ENCODE measurements around the gene BICC1.

Gene BICC1

GRCh38 chr10:58755677-58756076 is 243.0 kb downstream of the BICC1 start:
- no peak for DNase-seq (ENCODE audit: low spot score in 2 of 2)
- Histone ChIP-seq H3K4me1 (no peaks in the 10 kb centered on the region), H3K9me3 (no peaks in the 10 kb centered on the region), H3K4me3 (no peak overlapping the region), H3K36me3 (replicated peaks) (no peaks in the 10 kb centered on the region), H3K27me3 (ENCODE audit: low read depth) (no peaks in the 10 kb centered on the region)
- in situ Hi-C loops (cut with MboI; ENCODE audit: low sequenced_read_pairs), result no loop called here

DNA sequence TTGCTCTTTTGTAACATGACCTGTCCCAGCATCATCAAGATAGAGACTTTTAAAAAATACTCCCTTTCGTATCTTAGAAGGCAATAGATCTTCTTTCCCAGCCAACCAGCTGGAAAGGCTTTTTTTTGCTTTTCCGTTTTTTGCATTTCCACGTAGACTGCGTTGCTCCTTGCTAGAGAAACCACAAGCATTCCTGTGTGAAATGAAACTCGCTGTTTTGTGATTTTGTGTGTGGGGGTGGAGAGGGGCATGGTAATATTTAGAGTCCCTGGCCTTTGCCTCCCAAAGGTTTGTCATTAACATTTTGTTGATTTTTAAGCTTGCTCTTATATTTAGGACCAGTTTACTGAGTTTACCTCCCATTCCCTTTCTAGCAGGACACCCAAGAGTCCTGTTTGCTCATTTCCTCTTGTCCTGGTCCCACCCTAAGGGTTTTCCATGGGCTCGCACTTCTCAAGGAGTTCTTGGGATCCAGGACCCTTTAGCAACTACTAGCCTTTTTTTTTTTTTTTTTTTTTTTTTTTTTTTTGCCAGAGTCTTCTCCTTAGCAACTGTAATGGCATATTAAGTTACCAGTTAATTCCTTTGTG is 243.6 kb downstream of the BICC1 start:
- in situ Hi-C loops (cut with MboI; ENCODE audit: low sequenced_read_pairs), result no loop called here
- no peak overlapping the region for H3K4me3 ChIP-seq
- no peaks in the 10 kb centered on the region for H3K36me3 ChIP-seq (replicated peaks)
- H3K4me1 ChIP-seq, result no peaks in the 10 kb centered on the region
- H3K27me3 ChIP-seq (ENCODE audit: low read depth), result no peaks in the 10 kb centered on the region
- no peaks in the 10 kb centered on the region for H3K9me3 ChIP-seq
- DNase-seq (ENCODE audit: low spot score in 2 of 2), result no peak

GRCh38 chr10:58757352-58758065 is 244.8 kb downstream of the BICC1 start:
- H3K27me3 ChIP-seq (ENCODE audit: low read depth), result no peaks in the 10 kb centered on the region
- H3K4me3 ChIP-seq, result no peak overlapping the region
- no peaks in the 10 kb centered on the region for H3K9me3 ChIP-seq
- in situ Hi-C loops (cut with MboI; ENCODE audit: low sequenced_read_pairs), result no loop called here
- no peak for DNase-seq (ENCODE audit: low spot score in 2 of 2)
- no peaks in the 10 kb centered on the region for H3K36me3 ChIP-seq (replicated peaks)
- no peaks in the 10 kb centered on the region for H3K4me1 ChIP-seq

DNA sequence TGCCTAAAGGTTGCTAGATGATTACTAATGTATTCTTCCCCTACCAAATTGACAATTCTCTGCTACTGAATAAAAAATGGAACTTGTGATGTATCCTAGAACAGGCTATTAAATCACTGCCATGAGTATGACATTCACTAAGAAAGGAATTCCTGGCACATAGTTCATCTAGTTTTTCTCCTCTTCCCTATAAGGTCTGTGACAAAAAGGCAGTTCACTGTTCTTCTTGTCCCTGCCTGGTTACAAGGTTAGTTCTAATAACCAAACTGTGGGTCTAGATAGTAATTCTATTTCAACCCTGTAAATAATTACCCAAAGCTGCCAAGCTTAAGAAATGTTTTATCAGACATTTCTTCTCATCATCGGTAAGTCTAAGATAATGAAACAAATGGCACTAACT is 245.6 kb downstream of the BICC1 start:
- Histone ChIP-seq H3K4me3 (no peak overlapping the region), H3K36me3 (replicated peaks) (no peaks in the 10 kb centered on the region), H3K4me1 (no peaks in the 10 kb centered on the region), H3K9me3 (no peaks in the 10 kb centered on the region), H3K27me3 (ENCODE audit: low read depth) (no peaks in the 10 kb centered on the region)
- in situ Hi-C loops (cut with MboI; ENCODE audit: low sequenced_read_pairs), result no loop called here
- no peak for DNase-seq (ENCODE audit: low spot score in 2 of 2)

GRCh38 chr10:58764087-58764747 is 251.5 kb downstream of the BICC1 start:
- DNase-seq (ENCODE audit: low spot score in 2 of 2), result no peak
- H3K9me3 ChIP-seq, result no peaks in the 10 kb centered on the region
- H3K27me3 ChIP-seq (ENCODE audit: low read depth), result no peaks in the 10 kb centered on the region
- in situ Hi-C loops (cut with MboI; ENCODE audit: low sequenced_read_pairs), result no loop called here
- H3K4me1 ChIP-seq, result no peaks in the 10 kb centered on the region
- H3K4me3 ChIP-seq, result no peak overlapping the region
- no peaks in the 10 kb centered on the region for H3K36me3 ChIP-seq (replicated peaks)

DNA sequence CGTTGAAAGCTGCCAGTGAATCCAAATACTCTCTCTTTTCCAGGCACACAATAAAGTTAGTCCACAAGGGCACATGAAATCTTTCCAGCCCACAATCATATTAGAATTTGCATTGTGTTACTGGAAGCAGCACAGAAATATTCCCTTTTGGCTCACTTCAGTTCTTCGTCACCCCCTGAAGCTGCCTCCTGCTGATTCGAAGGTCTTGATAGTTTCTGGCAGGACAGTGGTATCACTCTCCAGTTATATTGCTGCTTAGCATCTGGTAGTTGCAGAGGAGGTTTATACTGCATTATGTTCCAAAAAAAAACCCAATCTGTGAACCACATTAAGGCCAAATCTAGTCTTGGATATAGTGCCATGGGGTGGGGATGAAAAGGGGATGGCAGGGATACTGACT is 253.2 kb downstream of the BICC1 start:
- Histone ChIP-seq H3K4me3 (no peak overlapping the region), H3K27me3 (ENCODE audit: low read depth) (no peaks in the 10 kb centered on the region), H3K36me3 (replicated peaks) (no peaks in the 10 kb centered on the region), H3K9me3 (no peaks in the 10 kb centered on the region), H3K4me1 (no peaks in the 10 kb centered on the region)
- no peak for DNase-seq (ENCODE audit: low spot score in 2 of 2)
- in situ Hi-C loops (cut with MboI; ENCODE audit: low sequenced_read_pairs), result no loop called here

DNA sequence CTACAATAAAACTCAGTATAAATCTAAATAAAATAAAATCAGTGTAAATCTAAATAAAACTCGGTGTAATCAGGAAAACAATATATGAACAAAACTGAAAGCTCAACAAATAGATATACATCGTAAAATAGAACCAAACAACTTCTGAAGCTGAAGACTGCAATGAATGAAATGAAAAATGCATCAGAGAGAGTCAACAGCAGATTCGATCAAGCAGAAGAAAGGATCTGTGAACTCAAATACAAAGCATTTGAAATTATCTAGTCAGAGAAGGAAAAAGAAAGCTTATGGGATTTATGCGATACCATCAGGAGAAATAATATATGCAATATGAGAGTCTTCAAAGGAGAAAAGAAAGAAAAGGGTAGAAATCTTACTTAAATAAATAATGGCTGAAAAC is 255.0 kb downstream of the BICC1 start:
- H3K4me3 ChIP-seq, result no peak overlapping the region
- H3K9me3 ChIP-seq, result no peaks in the 10 kb centered on the region
- DNase-seq (ENCODE audit: low spot score in 2 of 2), result no peak
- no peaks in the 10 kb centered on the region for H3K27me3 ChIP-seq (ENCODE audit: low read depth)
- H3K4me1 ChIP-seq, result no peaks in the 10 kb centered on the region
- H3K36me3 ChIP-seq (replicated peaks), result no peaks in the 10 kb centered on the region
- in situ Hi-C loops (cut with MboI; ENCODE audit: low sequenced_read_pairs), result no loop called here

DNA sequence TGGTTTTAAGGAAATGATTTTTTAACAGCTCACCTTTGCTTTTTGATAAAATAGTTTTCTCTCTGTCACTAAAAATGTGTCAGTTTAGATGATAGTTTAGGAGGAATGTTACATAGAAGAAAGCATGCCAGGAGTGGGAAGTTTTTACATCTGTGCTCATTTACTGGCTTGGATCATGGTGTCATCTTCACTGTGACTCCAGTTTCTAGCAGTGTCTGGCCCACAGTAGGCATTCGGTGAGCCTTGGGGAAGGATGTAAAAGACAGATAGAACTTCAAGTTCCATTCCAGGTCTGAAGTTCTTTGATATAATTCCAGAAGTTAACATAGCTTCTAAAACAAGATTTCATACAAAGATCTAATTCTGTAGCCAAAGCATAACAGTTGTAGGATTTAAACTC is 259.2 kb downstream of the BICC1 start:
- no peaks in the 10 kb centered on the region for H3K36me3 ChIP-seq (replicated peaks)
- no peaks in the 10 kb centered on the region for H3K27me3 ChIP-seq (ENCODE audit: low read depth)
- H3K4me3 ChIP-seq, result no peak overlapping the region
- in situ Hi-C loops (cut with MboI; ENCODE audit: low sequenced_read_pairs), result no loop called here
- no peaks in the 10 kb centered on the region for H3K4me1 ChIP-seq
- DNase-seq (ENCODE audit: low spot score in 2 of 2), result no peak
- no peaks in the 10 kb centered on the region for H3K9me3 ChIP-seq

- no peaks in the 10 kb centered on the region for H3K36me3 ChIP-seq (replicated peaks)
- in situ Hi-C loops (cut with MboI; ENCODE audit: low sequenced_read_pairs), result no loop called here
- H3K4me3 ChIP-seq, result no peak overlapping the region
- no peak for DNase-seq (ENCODE audit: low spot score in 2 of 2)
- no peaks in the 10 kb centered on the region for H3K9me3 ChIP-seq
- H3K27me3 ChIP-seq (ENCODE audit: low read depth), result no peaks in the 10 kb centered on the region
- H3K4me1 ChIP-seq, result no peaks in the 10 kb centered on the region
These were observed 260.1 kb downstream of the BICC1 start for GRCh38 chr10:58772758-58773157.

GRCh38 chr10:58773341-58773740 is 260.7 kb downstream of the BICC1 start:
- Histone ChIP-seq H3K4me3 (no peak overlapping the region), H3K9me3 (no peaks in the 10 kb centered on the region), H3K36me3 (replicated peaks) (no peaks in the 10 kb centered on the region), H3K4me1 (no peaks in the 10 kb centered on the region), H3K27me3 (ENCODE audit: low read depth) (no peaks in the 10 kb centered on the region)
- DNase-seq (ENCODE audit: low spot score in 2 of 2), result no peak
- in situ Hi-C loops (cut with MboI; ENCODE audit: low sequenced_read_pairs), result no loop called here

DNA sequence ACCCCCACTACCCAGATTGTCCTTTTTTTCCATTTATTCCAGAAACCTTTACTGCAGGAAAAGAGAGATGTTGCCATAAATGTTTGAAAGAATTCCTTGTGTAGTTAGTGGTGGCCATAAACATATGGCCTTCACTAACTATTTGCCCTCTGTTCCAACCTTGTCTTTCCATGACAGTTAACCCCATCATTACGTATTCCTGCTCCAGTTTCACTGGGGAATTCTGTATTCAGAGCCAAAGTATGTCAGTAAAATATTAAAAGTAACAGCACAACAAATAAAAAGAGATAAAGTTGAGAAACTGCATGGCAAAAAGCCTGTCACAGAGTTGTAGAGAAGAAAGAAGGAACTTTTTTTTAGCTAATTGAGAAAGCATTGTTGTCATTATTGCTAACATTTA is 261.3 kb downstream of the BICC1 start:
- Histone ChIP-seq H3K36me3 (replicated peaks) (no peaks in the 10 kb centered on the region), H3K27me3 (ENCODE audit: low read depth) (no peaks in the 10 kb centered on the region), H3K4me3 (no peak overlapping the region), H3K9me3 (no peaks in the 10 kb centered on the region), H3K4me1 (no peaks in the 10 kb centered on the region)
- no peak for DNase-seq (ENCODE audit: low spot score in 2 of 2)
- in situ Hi-C loops (cut with MboI; ENCODE audit: low sequenced_read_pairs), result no loop called here

DNA sequence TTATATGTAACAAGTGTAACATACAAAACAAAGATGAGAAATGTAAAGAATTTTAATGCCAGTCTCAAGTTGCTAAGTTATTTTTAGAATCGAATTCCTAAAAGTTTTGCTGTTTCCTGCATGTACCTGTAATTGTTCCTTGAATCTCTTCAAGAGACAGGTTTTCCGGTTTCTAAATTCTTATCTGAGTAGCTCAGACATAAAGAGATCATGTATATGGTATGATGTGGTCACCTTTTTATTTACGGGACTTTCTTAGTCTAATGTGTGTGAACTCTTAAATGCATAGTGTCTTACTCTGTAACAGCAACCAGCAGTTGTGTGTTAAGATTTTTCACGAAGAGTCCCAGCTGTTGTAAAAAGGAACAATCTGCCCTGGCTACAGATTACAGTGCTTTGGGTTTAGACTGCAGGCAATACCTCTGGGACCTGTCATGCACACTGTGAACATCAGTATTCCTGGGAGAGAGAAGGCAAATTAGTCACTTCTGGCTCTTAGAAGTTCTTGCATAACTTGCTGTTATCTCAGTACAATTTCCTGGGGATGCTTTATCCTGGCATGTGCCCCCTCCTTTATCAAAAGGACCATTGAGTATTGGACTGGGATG is 263.4 kb downstream of the BICC1 start:
- H3K36me3 ChIP-seq (replicated peaks), result no peaks in the 10 kb centered on the region
- DNase-seq (ENCODE audit: low spot score in 2 of 2), result no peak
- no peaks in the 10 kb centered on the region for H3K9me3 ChIP-seq
- in situ Hi-C loops (cut with MboI; ENCODE audit: low sequenced_read_pairs), result loop anchor here (25.0 kb wide), 1 partner anchor 436 kb away; no protein-coding TSS in a partner anchor
- no peak overlapping the region for H3K4me3 ChIP-seq
- no peaks in the 10 kb centered on the region for H3K4me1 ChIP-seq
- no peaks in the 10 kb centered on the region for H3K27me3 ChIP-seq (ENCODE audit: low read depth)

DNA sequence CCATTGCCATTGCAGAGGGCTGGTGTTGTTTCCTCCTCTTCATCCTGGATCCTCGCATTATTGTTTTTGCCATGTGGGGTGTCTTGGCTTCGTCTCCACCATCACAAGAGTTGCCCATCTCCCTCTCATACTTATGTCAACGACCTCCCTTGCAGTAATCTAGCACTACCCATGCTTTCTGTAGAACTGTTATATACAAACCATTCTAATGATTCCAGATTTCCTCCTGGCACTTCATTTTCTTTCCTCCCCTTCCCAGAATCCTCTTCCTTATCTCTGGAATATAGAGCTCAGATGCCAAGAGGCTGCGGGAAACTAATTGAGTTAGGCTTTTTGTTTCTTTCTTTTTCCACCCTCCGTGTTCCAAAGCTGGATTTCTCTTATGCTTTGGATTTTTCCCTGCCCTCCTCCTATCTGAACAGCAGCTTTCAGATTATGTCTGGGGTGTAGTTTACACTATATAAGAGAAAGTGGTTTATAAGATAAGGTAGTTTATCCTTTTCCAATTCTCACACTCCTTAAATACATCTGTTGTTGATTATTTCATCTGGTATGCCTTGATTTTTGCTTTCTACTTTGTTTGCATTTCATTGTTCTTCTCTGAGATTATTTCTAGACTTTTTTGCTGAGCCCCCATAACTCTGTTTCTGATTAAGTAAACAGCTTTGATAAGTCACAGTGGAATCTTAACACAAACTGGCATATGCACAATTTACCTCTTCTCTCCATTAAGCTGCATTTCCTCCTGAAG is 264.1 kb downstream of the BICC1 start:
- Histone ChIP-seq H3K4me3 (no peak overlapping the region), H3K36me3 (replicated peaks) (no peaks in the 10 kb centered on the region), H3K27me3 (ENCODE audit: low read depth) (no peaks in the 10 kb centered on the region), H3K9me3 (no peaks in the 10 kb centered on the region), H3K4me1 (no peaks in the 10 kb centered on the region)
- DNase-seq (ENCODE audit: low spot score in 2 of 2), result no peak
- in situ Hi-C loops (cut with MboI; ENCODE audit: low sequenced_read_pairs), result loop anchor here (25.0 kb wide), 1 partner anchor 436 kb away; no protein-coding TSS in a partner anchor

Data from HAP-1 (cell line).